ENCODE measurements around the gene MTFMT.
"Not testable (repeated sequence)": the region's sequence is repeated elsewhere in the genome, so short reads cannot be mapped to it uniquely, and the experiment has no call there.

MTFMT gene

GRCh38 chr15:65034719-65035118 is 5.3 kb upstream of the MTFMT start:
- Histone ChIP-seq H3K4me3 (ENCODE audit: low read depth, low read length) (no peak overlapping the region), H3K36me3 (ENCODE audit: control insufficient read depth, insufficient read depth, low read length) (no peaks in the 10 kb centered on the region), H3K27ac (ENCODE audit: low read depth, low read length) (no peak overlapping the region), H3K27me3 (ENCODE audit: control insufficient read depth, insufficient read depth, low read length) (no peaks in the 10 kb centered on the region), H3K4me1 (ENCODE audit: control insufficient read depth, insufficient read depth, low read length) (no peaks in the 10 kb centered on the region), H3K9me3 (ENCODE audit: control insufficient read depth, insufficient read depth, low read length) (no peaks in the 10 kb centered on the region), H3K9ac (ENCODE audit: low read depth, low read length) (no peak overlapping the region)

GRCh38 chr15:65033659-65034269 is 4.3 kb upstream of the MTFMT start:
- H3K36me3 ChIP-seq (ENCODE audit: control insufficient read depth, insufficient read depth, low read length) = no peaks in the 10 kb centered on the region
- H3K9ac ChIP-seq (ENCODE audit: low read depth, low read length) = no peak overlapping the region
- H3K9me3 ChIP-seq (ENCODE audit: control insufficient read depth, insufficient read depth, low read length) = no peaks in the 10 kb centered on the region
- H3K27me3 ChIP-seq (ENCODE audit: control insufficient read depth, insufficient read depth, low read length) = no peaks in the 10 kb centered on the region
- H3K4me1 ChIP-seq (ENCODE audit: control insufficient read depth, insufficient read depth, low read length) = no peaks in the 10 kb centered on the region
- H3K27ac ChIP-seq (ENCODE audit: low read depth, low read length) = no peak overlapping the region
- H3K4me3 ChIP-seq (ENCODE audit: low read depth, low read length) = no peak overlapping the region

- H3K27ac ChIP-seq (ENCODE audit: low read depth, low read length) = no peak overlapping the region
- H3K27me3 ChIP-seq (ENCODE audit: control insufficient read depth, insufficient read depth, low read length) = no peaks in the 10 kb centered on the region
- H3K9ac ChIP-seq (ENCODE audit: low read depth, low read length) = no peak overlapping the region
- no peaks in the 10 kb centered on the region for H3K9me3 ChIP-seq (ENCODE audit: control insufficient read depth, insufficient read depth, low read length)
- peaks cover 5% of the 10 kb centered on the region; the same call in 1 of the 2 replicates for H3K4me1 ChIP-seq (ENCODE audit: control insufficient read depth, insufficient read depth, low read length)
- H3K36me3 ChIP-seq (ENCODE audit: control insufficient read depth, insufficient read depth, low read length) = no peaks in the 10 kb centered on the region
- H3K4me3 ChIP-seq (ENCODE audit: low read depth, low read length) = no peak overlapping the region
These were observed 3.5 kb upstream of the MTFMT start for GRCh38 chr15:65032801-65033537.

- H3K27ac ChIP-seq (ENCODE audit: low read depth, low read length) = no peak overlapping the region
- peaks cover 5% of the 10 kb centered on the region; the same call in 1 of the 2 replicates for H3K4me1 ChIP-seq (ENCODE audit: control insufficient read depth, insufficient read depth, low read length)
- H3K9ac ChIP-seq (ENCODE audit: low read depth, low read length) = no peak overlapping the region
- H3K36me3 ChIP-seq (ENCODE audit: control insufficient read depth, insufficient read depth, low read length) = peaks cover 22% of the 10 kb centered on the region
- H3K4me3 ChIP-seq (ENCODE audit: low read depth, low read length) = peak overlapping the region; percentile 93; the same call in 1 of the 2 replicates
- H3K27me3 ChIP-seq (ENCODE audit: control insufficient read depth, insufficient read depth, low read length) = no peaks in the 10 kb centered on the region
- H3K9me3 ChIP-seq (ENCODE audit: control insufficient read depth, insufficient read depth, low read length) = no peaks in the 10 kb centered on the region
These were observed 333 bp upstream of the MTFMT start for GRCh38 chr15:65029736-65030208.

GRCh38 chr15:65028338-65028737 is 1.1 kb downstream of the MTFMT start:
- no peak overlapping the region for H3K9ac ChIP-seq (ENCODE audit: low read depth, low read length)

GRCh38 chr15:65027593-65027992 is 1.8 kb downstream of the MTFMT start:
- peaks cover 5% of the 10 kb centered on the region; the same call in 1 of the 2 replicates for H3K4me1 ChIP-seq (ENCODE audit: control insufficient read depth, insufficient read depth, low read length)
- H3K36me3 ChIP-seq (ENCODE audit: control insufficient read depth, insufficient read depth, low read length) = peaks cover 37% of the 10 kb centered on the region
- no peaks in the 10 kb centered on the region for H3K9me3 ChIP-seq (ENCODE audit: control insufficient read depth, insufficient read depth, low read length)
- H3K4me3 ChIP-seq (ENCODE audit: low read depth, low read length) = no peak overlapping the region
- H3K27me3 ChIP-seq (ENCODE audit: control insufficient read depth, insufficient read depth, low read length) = no peaks in the 10 kb centered on the region
- no peak overlapping the region for H3K27ac ChIP-seq (ENCODE audit: low read depth, low read length)
- H3K9ac ChIP-seq (ENCODE audit: low read depth, low read length) = no peak overlapping the region

More at GRCh38 chr15:65028338-65028737, 1.1 kb downstream of the MTFMT start:
- Histone ChIP-seq H3K4me3 (ENCODE audit: low read depth, low read length) (peak overlapping the region; percentile 93), H3K4me1 (ENCODE audit: control insufficient read depth, insufficient read depth, low read length) (peaks cover 5% of the 10 kb centered on the region; the same call in 1 of the 2 replicates), H3K27ac (ENCODE audit: low read depth, low read length) (no peak overlapping the region), H3K36me3 (ENCODE audit: control insufficient read depth, insufficient read depth, low read length) (peaks cover 31% of the 10 kb centered on the region), H3K9me3 (ENCODE audit: control insufficient read depth, insufficient read depth, low read length) (no peaks in the 10 kb centered on the region), H3K27me3 (ENCODE audit: control insufficient read depth, insufficient read depth, low read length) (no peaks in the 10 kb centered on the region)

GRCh38 chr15:65026756-65027155 is 2.7 kb downstream of the MTFMT start:
- H3K36me3 ChIP-seq (ENCODE audit: control insufficient read depth, insufficient read depth, low read length) = peaks cover 42% of the 10 kb centered on the region
- no peak overlapping the region for H3K9ac ChIP-seq (ENCODE audit: low read depth, low read length)
- H3K9me3 ChIP-seq (ENCODE audit: control insufficient read depth, insufficient read depth, low read length) = no peaks in the 10 kb centered on the region
- no peaks in the 10 kb centered on the region for H3K27me3 ChIP-seq (ENCODE audit: control insufficient read depth, insufficient read depth, low read length)
- peaks cover 5% of the 10 kb centered on the region; the same call in 1 of the 2 replicates for H3K4me1 ChIP-seq (ENCODE audit: control insufficient read depth, insufficient read depth, low read length)
- H3K4me3 ChIP-seq (ENCODE audit: low read depth, low read length) = no peak overlapping the region
- no peak overlapping the region for H3K27ac ChIP-seq (ENCODE audit: low read depth, low read length)

GRCh38 chr15:65021488-65021887 is 8.0 kb downstream of the MTFMT start:
- H3K4me3 ChIP-seq (ENCODE audit: low read depth, low read length) = no peak overlapping the region
- H3K27ac ChIP-seq (ENCODE audit: low read depth, low read length) = no peak overlapping the region
- H3K9me3 ChIP-seq (ENCODE audit: control insufficient read depth, insufficient read depth, low read length) = no peaks in the 10 kb centered on the region
- no peaks in the 10 kb centered on the region for H3K4me1 ChIP-seq (ENCODE audit: control insufficient read depth, insufficient read depth, low read length)
- H3K9ac ChIP-seq (ENCODE audit: low read depth, low read length) = no peak overlapping the region
- peaks cover 86% of the 10 kb centered on the region for H3K36me3 ChIP-seq (ENCODE audit: control insufficient read depth, insufficient read depth, low read length)
- H3K27me3 ChIP-seq (ENCODE audit: control insufficient read depth, insufficient read depth, low read length) = no peaks in the 10 kb centered on the region

GRCh38 chr15:65020419-65020818 is 9.0 kb downstream of the MTFMT start:
- no peaks in the 10 kb centered on the region for H3K4me1 ChIP-seq (ENCODE audit: control insufficient read depth, insufficient read depth, low read length)
- H3K9ac ChIP-seq (ENCODE audit: low read depth, low read length) = no peak overlapping the region
- H3K4me3 ChIP-seq (ENCODE audit: low read depth, low read length) = no peak overlapping the region
- peaks cover 86% of the 10 kb centered on the region for H3K36me3 ChIP-seq (ENCODE audit: control insufficient read depth, insufficient read depth, low read length)
- no peaks in the 10 kb centered on the region for H3K9me3 ChIP-seq (ENCODE audit: control insufficient read depth, insufficient read depth, low read length)
- H3K27ac ChIP-seq (ENCODE audit: low read depth, low read length) = no peak overlapping the region
- H3K27me3 ChIP-seq (ENCODE audit: control insufficient read depth, insufficient read depth, low read length) = no peaks in the 10 kb centered on the region

- H3K27ac ChIP-seq (ENCODE audit: low read depth, low read length); H3K4me3 ChIP-seq (ENCODE audit: low read depth, low read length); H3K4me1 ChIP-seq (ENCODE audit: control insufficient read depth, insufficient read depth, low read length); H3K27me3 ChIP-seq (ENCODE audit: control insufficient read depth, insufficient read depth, low read length); H3K9me3 ChIP-seq (ENCODE audit: control insufficient read depth, insufficient read depth, low read length); H3K9ac ChIP-seq (ENCODE audit: low read depth, low read length): not testable (repeated sequence)
- peaks cover 44% of the 10 kb centered on the region for H3K36me3 ChIP-seq (ENCODE audit: control insufficient read depth, insufficient read depth, low read length)
These were observed 18.2 kb downstream of the MTFMT start for GRCh38 chr15:65011198-65011597.

GRCh38 chr15:65008983-65009382 is 20.5 kb downstream of the MTFMT start:
- peaks cover 37% of the 10 kb centered on the region for H3K36me3 ChIP-seq (ENCODE audit: control insufficient read depth, insufficient read depth, low read length)
- no peak overlapping the region for H3K27ac ChIP-seq (ENCODE audit: low read depth, low read length)
- peaks cover 3% of the 10 kb centered on the region; the same call in 1 of the 2 replicates for H3K4me1 ChIP-seq (ENCODE audit: control insufficient read depth, insufficient read depth, low read length)
- no peak overlapping the region for H3K4me3 ChIP-seq (ENCODE audit: low read depth, low read length)
- no peaks in the 10 kb centered on the region; the same call in 1 of the 2 replicates for H3K9me3 ChIP-seq (ENCODE audit: control insufficient read depth, insufficient read depth, low read length)
- H3K27me3 ChIP-seq (ENCODE audit: control insufficient read depth, insufficient read depth, low read length) = no peaks in the 10 kb centered on the region
- no peak overlapping the region for H3K9ac ChIP-seq (ENCODE audit: low read depth, low read length)

Measured in HUES48 (cell line).